GM18951 (cell line): Measurements from ENCODE around the gene UBE2F.
"Not testable (repeated sequence)": the region's sequence is repeated elsewhere in the genome, so short reads cannot be mapped to it uniquely, and the experiment has no call there.

Source experiments
- POLR2A ChIP-seq: IDR thresholded peaks from 4 replicates; pipeline ENCODE4 v1.6.1; 2011; ENCODE audit warnings: mild to moderate bottlenecking; ENCODE audit not compliant: insufficient read length, insufficient read depth; ENCODE audit errors: extremely low read depth
- in situ Hi-C: fragments of 300-500 bp; cut with MboI; formaldehyde crosslinking; loops from one replicate; pipeline ENCODE4 v1.12.0; 2022; ENCODE audit warnings: low sequenced_read_pairs, mixed read lengths, inconsistent platforms; ENCODE audit not compliant: unreplicated experiment

The UBE2F gene

GRCh38 chr2:237979331-237979730, 12.5 kb downstream of the UBE2F start:
- in situ Hi-C loops = no loop called here

DNA sequence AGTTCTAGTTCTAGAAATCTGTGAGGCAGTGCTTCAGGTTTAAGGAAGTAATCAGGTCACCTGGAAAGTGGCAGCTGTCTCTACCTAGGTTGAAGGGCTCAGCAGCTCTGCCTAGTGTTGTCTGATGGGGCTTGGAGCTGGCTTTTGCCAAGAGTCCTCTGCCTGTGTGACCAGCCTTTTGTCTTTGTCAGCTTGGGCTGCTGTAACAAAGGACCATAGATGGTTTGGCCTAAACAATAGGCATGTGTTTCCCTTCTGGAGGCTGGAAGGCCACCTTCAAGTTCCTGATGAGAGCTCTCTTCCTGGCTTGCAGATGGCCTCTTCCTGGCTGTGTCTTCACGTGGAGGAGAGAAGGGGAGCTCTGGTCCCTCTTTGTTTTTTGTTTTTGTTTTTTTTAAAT, 13.3 kb downstream of the UBE2F start:
- in situ Hi-C loops = no loop called here
- TF ChIP-seq POLR2A = no peak

More at GRCh38 chr2:237979331-237979730, 12.5 kb downstream of the UBE2F start:
- no peak for TF ChIP-seq POLR2A

GRCh38 chr2:237980751-237981150, 13.9 kb downstream of the UBE2F start:
- in situ Hi-C loops = no loop called here
- TF ChIP-seq POLR2A = no peak

DNA sequence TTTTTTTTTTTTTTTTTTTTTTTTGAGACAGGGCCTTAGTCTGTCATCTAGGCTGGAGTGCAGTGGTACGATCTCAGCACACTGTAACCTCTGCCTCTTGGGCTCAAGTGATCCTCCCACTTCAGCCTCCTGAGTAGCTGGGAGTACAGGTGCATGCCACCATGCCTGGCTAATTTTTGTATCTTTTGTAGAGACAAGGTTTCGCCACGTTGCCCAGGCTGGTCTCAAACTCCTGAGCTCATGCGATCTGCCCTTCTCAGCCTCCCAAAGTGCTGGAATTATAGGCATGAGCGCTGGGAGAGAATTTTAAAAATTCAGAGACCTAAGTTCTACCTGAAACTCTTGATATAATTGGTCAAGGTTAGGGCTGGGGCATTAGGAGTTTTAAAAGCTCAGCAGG, 14.8 kb downstream of the UBE2F start:
- in situ Hi-C loops = not testable (repeated sequence)

- TF ChIP-seq POLR2A = no peak
Measured at GRCh38 chr2:237982039-237982725, 15.4 kb downstream of the UBE2F start.

DNA sequence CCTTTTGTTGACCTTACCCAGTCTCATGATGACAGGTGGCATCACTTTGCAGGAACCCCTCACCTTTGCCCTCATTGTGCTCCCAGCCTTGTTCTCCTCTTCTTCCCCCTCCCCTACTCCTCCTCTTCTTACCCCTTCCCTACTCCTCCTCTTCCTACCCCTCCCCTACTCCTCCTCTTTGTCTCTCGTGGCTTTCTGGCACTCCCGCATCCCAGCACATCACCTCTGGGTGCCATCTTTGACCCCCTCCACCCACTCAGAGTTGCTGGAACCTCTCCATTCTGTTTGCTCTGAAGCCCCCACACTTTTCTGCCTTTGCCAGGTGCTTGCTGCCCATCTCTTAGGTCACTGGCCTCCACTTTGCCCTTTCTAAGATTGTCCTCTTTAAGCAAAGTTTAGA, 17.1 kb downstream of the UBE2F start:
- in situ Hi-C loops = no loop called here
- TF ChIP-seq POLR2A = no peak

More at GRCh38 chr2:237982039-237982725, 15.4 kb downstream of the UBE2F start:
- in situ Hi-C loops = no loop called here

DNA sequence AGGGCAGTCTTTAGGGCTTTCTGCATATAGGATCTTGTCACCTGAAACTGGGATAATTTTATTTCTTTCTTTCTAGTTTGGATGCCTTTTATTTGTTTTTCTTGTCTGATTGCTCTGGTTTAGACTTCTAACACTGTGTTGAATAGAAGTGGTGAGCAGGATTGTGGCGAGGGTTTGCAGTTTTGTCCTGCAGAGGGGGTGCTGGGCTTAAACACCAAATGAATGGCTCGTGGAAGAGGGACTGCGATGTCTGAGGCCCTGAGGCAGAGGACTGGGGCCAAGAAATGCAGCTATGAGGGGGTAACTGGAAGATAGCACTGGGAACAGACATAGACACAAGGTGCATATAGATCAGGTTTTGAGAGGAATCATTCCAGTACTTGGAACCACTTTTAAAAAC, 20.5 kb downstream of the UBE2F start:
- in situ Hi-C loops = no loop called here
- TF ChIP-seq POLR2A = no peak

DNA sequence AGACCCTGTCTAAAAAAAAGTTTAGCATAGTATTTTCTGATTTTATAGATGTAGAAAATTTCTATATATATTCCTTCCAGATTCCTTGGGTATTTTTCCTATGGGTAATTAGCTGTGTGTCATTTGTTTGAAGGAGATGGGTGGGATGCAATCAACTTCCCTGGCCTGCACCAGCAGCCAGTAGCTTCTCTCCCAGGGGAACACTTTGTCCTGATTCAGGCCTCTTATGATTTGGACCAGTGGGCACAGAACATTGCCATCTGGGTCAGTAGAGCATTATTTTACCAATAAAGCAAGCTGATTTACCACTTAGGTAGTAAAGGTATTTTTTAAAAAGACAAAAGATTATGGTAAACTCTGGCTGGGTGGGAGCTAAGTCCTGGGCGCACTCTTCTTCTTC, 26.9 kb downstream of the UBE2F start:
- TF ChIP-seq POLR2A = no peak
- in situ Hi-C loops = no loop called here

GRCh38 chr2:237995036-237995435, 28.2 kb downstream of the UBE2F start:
- in situ Hi-C loops = no loop called here

GRCh38 chr2:237996021-237996593, 29.3 kb downstream of the UBE2F start:
- in situ Hi-C loops = no loop called here
- no peak for TF ChIP-seq POLR2A

More at GRCh38 chr2:237995036-237995435, 28.2 kb downstream of the UBE2F start:
- TF ChIP-seq POLR2A = no peak

DNA sequence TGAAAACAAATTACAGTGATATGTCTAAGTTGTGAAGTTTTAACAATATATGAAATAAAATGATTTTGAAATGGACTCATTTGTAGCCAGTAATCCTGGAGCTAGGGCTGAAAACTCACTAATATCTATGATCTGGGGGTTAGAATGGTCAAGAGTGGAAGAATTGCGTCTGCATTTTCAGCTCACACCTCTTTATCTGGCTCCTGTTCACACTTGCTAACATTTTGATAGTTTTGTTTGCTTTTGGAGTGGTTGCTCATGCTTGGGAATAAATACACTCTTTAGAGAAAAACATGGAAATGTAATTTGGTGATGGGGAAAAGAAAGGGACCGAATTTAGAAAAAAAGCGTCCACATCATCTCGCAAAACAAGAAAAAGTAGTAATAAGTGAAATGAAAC, 30.7 kb downstream of the UBE2F start:
- in situ Hi-C loops = no loop called here
- TF ChIP-seq POLR2A = no peak

- TF ChIP-seq POLR2A = no peak
- in situ Hi-C loops = no loop called here
Measured at GRCh38 chr2:237998530-237998929, 31.7 kb downstream of the UBE2F start.

DNA sequence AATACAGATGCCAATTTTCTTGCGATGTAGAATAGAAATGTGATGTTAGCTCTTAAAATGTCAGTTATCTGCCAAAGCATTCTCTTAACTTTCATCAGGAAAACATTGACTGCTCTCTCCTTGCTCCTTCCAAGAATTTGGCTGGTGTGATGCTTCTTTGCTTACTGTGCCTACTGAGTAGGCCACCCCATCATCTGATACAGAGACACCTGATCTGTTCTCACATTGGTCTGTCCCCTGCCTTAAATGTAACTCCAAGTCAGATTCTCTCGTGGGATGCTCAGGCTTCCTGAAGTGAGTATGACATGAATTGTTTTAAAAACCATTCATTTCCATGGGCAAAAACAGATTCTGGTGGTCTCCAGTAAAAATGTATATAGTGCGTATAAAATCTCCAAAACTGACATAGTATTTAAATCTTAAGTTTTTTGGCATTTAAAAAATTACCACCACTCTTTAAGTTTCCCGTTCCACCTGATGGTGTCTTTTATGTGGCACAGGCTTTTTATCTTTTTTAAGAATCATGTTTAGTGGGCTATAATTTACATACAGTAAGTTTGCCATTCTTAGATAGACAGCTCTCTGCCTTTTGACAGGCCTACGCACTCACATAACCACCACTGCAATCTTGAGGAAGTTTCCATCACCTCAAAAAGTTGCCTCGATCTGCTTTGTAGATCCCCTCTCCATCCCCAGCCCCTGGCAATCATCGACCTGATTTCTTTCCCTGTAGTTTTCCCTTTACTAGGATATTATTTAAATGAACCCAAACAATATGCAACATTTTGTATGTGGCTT, 36.6 kb downstream of the UBE2F start:
- TF ChIP-seq POLR2A = no peak
- in situ Hi-C loops = no loop called here

GRCh38 chr2:238004077-238004830, 37.4 kb downstream of the UBE2F start:
- in situ Hi-C loops = no loop called here

More at GRCh38 chr2:238004077-238004830, 37.4 kb downstream of the UBE2F start:
- TF ChIP-seq POLR2A = no peak
